A549 (cell line): ENCODE data around the gene EFCAB11. TPM values are rescaled to one million over a fixed set of nuclear protein-coding genes. Genes with fewer than 3 reads are reported as not detected.

ENCODE experiments used
- ATAC-seq, 2 experiments: fragments of 200-7000 bp in 1 of 2; fragments of >200 bp in 1 of 2; cut with Nextera tagmentation in 1 of 2; cut with Tn5 transposase in 1 of 2; 3 replicates each; pipeline versions ENCODE4 v1.8.0 to v1.9.1; 2018 to 2020; ENCODE audit warnings: mild to moderate bottlenecking in 1 of 2, moderate library complexity in 1 of 2
- CTCF ChIA-PET: fragments of 300-600 bp; sonication (Branson Sonifier 250); formaldehyde crosslinking; extraction: SDS; loops from one replicate; lab custom pipeline; 2021; ENCODE audit warnings: antibody characterized with exemption, inconsistent platforms; lab: Yijun Ruan, JAX
- POLR2A ChIA-PET: fragments of 350-600 bp; formaldehyde crosslinking; extraction: SDS; loops from one replicate; lab custom pipeline; 2021; ENCODE audit warnings: antibody characterized with exemption, inconsistent platforms; lab: Yijun Ruan, JAX
- DNase-seq, 2 experiments: peaks; one replicate each; pipeline versions ENCODE4 v3.0.0 to v3.0.0-alpha.2; 2011 to 2016; ENCODE audit warnings: low read depth in 1 of 2, low spot score in 1 of 2
- FAIRE-seq: peaks from 2 replicates; lab custom pipeline; 2011; peaks lifted over from hg19 to GRCh38; lab: Jason Lieb, UNC
- H3K27ac ChIP-seq, 2 experiments: fragments of >200 bp; sonication (Bioruptor Twin); formaldehyde crosslinking; 3 replicates each; pipeline ENCODE4 v1.5.1; 2016 to 2017
- H3K4me1 ChIP-seq: fragments of >200 bp; sonication (Bioruptor Twin); formaldehyde crosslinking; 3 replicates; pipeline ENCODE4 v1.6.1; 2016
- H3K4me2 ChIP-seq: fragments of >200 bp; sonication (Bioruptor Twin); formaldehyde crosslinking; 3 replicates; pipeline ENCODE4 v1.6.1; 2016
- H3K4me3 ChIP-seq: fragments of >200 bp; sonication (Bioruptor Twin); formaldehyde crosslinking; 3 replicates; pipeline ENCODE4 v1.5.1; 2016
- H3K9me3 ChIP-seq: fragments of >200 bp; sonication (Bioruptor Twin); formaldehyde crosslinking; 3 replicates; pipeline ENCODE4 v1.6.1; 2016
- CBX2 ChIP-seq: fragments of 200-600 bp; sonication (generic); IDR thresholded peaks from 2 replicates; pipeline ENCODE4 v1.6.1; 2016; ENCODE audit warnings: low read depth, mild to moderate bottlenecking, borderline replicate concordance
- CBX8 ChIP-seq: fragments of 200-600 bp; sonication (generic); IDR thresholded peaks from 2 replicates; pipeline ENCODE4 v1.6.1; 2016
- EHF ChIP-seq: fragments of 250-450 bp; sonication (Bioruptor Pico); IDR thresholded peaks from 2 replicates; pipeline ENCODE4 v1.5.0; 2020; ENCODE audit warnings: mild to moderate bottlenecking
- FOSL2 ChIP-seq, 2 experiments: fragments of 450-650 bp in 1 of 2; fragments of >200 bp in 1 of 2; sonication (Bioruptor Twin) in 1 of 2; formaldehyde crosslinking; IDR thresholded peaks; 2 replicates each; pipeline versions ENCODE4 v1.5.0 to v1.6.1; 2016 to 2020; ENCODE audit warnings: mild to moderate bottlenecking in 1 of 2, moderate library complexity in 1 of 2
- FOXS1 ChIP-seq: fragments of 250-450 bp; sonication (Bioruptor Pico); IDR thresholded peaks from 2 replicates; pipeline ENCODE4 v1.5.0; 2020; ENCODE audit warnings: mild to moderate bottlenecking, moderate library complexity
- HDAC2 ChIP-seq: fragments of 200-600 bp; sonication (generic); IDR thresholded peaks from 2 replicates; pipeline ENCODE4 v1.6.1; 2016
- HEYL ChIP-seq: fragments of 250-450 bp; sonication (Bioruptor Pico); IDR thresholded peaks from 2 replicates; pipeline ENCODE4 v1.8.0; 2021; ENCODE audit warnings: mild to moderate bottlenecking, moderate library complexity
- HOXA7 ChIP-seq: fragments of 250-450 bp; sonication (Bioruptor Pico); IDR thresholded peaks from 2 replicates; pipeline ENCODE4 v1.5.0; 2020; ENCODE audit warnings: mild to moderate bottlenecking, moderate library complexity
- HOXB13 ChIP-seq: fragments of 250-450 bp; sonication (Bioruptor Pico); IDR thresholded peaks from 2 replicates; pipeline ENCODE4 v1.5.0; 2020; ENCODE audit warnings: low read depth, mild to moderate bottlenecking, moderate library complexity
- HOXB5 ChIP-seq: fragments of 250-450 bp; sonication (Bioruptor Pico); IDR thresholded peaks from 2 replicates; pipeline ENCODE4 v1.5.0; 2020; ENCODE audit warnings: mild to moderate bottlenecking, moderate library complexity
- JUN ChIP-seq, 2 experiments: fragments of >200 bp; sonication (Bioruptor Twin); formaldehyde crosslinking; IDR thresholded peaks; 2 replicates in 1 of 2; 3 replicates in 1 of 2; pipeline ENCODE4 v1.6.1; 2016 to 2017
- KDM1A ChIP-seq: fragments of 200-600 bp; sonication (generic); IDR thresholded peaks from 2 replicates; pipeline ENCODE4 v1.6.1; 2016; ENCODE audit warnings: low read depth, mild to moderate bottlenecking
- KDM5A ChIP-seq: fragments of 200-600 bp; sonication (generic); IDR thresholded peaks from 2 replicates; pipeline ENCODE4 v1.6.1; 2016; ENCODE audit warnings: antibody characterized with exemption, mild to moderate bottlenecking
- MAFK ChIP-seq: fragments of 450-650 bp; IDR thresholded peaks from 2 replicates; pipeline ENCODE4 v1.6.1; 2014; ENCODE audit not compliant: partially characterized antibody
- MYC ChIP-seq: IDR thresholded peaks from 2 replicates; pipeline ENCODE4 v1.6.1; 2012; ENCODE audit warnings: mild to moderate bottlenecking, inconsistent platforms, low read length, improper control_type of control experiment, borderline replicate concordance
- NFE2L2 ChIP-seq: fragments of 150-350 bp; conservative IDR thresholded peaks from 2 replicates; pipeline ENCODE4 v1.6.1; 2014; ENCODE audit warnings: low read length
- NPAS2 ChIP-seq: fragments of 250-450 bp; sonication (Bioruptor Pico); IDR thresholded peaks from 2 replicates; pipeline ENCODE4 v1.8.0; 2022; ENCODE audit warnings: mild to moderate bottlenecking, moderate library complexity, borderline replicate concordance
- RAD21 ChIP-seq, 2 experiments: fragments of >200 bp in 1 of 2; sonication (Bioruptor Twin) in 1 of 2; formaldehyde crosslinking in 1 of 2; IDR thresholded peaks in 1 of 2; conservative IDR thresholded peaks in 1 of 2; 2 replicates in 1 of 2; 3 replicates in 1 of 2; pipeline ENCODE4 v1.6.1; 2012 to 2018; ENCODE audit warnings: inconsistent platforms in 1 of 2
- RARB ChIP-seq: fragments of 250-450 bp; sonication (Bioruptor Pico); IDR thresholded peaks from 2 replicates; pipeline ENCODE4 v1.8.0; 2021; ENCODE audit warnings: mild to moderate bottlenecking, moderate library complexity
- RCOR1 ChIP-seq: fragments of 150-350 bp; IDR thresholded peaks from 2 replicates; pipeline ENCODE4 v1.6.1; 2014; ENCODE audit warnings: antibody characterized with exemption, low read length, low read depth
- RFX5 ChIP-seq: fragments of 450-650 bp; IDR thresholded peaks from 2 replicates; pipeline ENCODE4 v1.7.1; 2014; ENCODE audit warnings: antibody characterized with exemption, mild to moderate bottlenecking, moderate library complexity
- RNF2 ChIP-seq: fragments of 200-600 bp; sonication (generic); IDR thresholded peaks from 2 replicates; pipeline ENCODE4 v1.6.1; 2016; ENCODE audit warnings: low read depth, mild to moderate bottlenecking, antibody characterized with exemption, moderate library complexity, borderline replicate concordance
- SREBF2 ChIP-seq: fragments of 450-650 bp; IDR thresholded peaks from 2 replicates; pipeline ENCODE4 v1.6.1; 2014; ENCODE audit warnings: mild to moderate bottlenecking, moderate library complexity
- ZC3H11A ChIP-seq: fragments of 450-650 bp; IDR thresholded peaks from 2 replicates; pipeline ENCODE4 v1.6.1; 2014; ENCODE audit warnings: antibody characterized with exemption, mild to moderate bottlenecking
- ZFP36 ChIP-seq: fragments of 450-650 bp; IDR thresholded peaks from 2 replicates; pipeline ENCODE4 v1.6.1; 2014; ENCODE audit warnings: borderline replicate concordance; ENCODE audit not compliant: partially characterized antibody
- ZSCAN20 ChIP-seq: fragments of 250-450 bp; sonication (Bioruptor Pico); IDR thresholded peaks from 2 replicates; pipeline ENCODE4 v1.8.0; 2022; ENCODE audit warnings: mild to moderate bottlenecking, moderate library complexity
- WGBS: methylation state at CpG from one replicate; pipeline ENCODE4 v1.1.6; 2017; ENCODE audit errors: missing lambda C conversion rate; 5-methylcytosine and 5-hydroxymethylcytosine counted together
- polyA plus RNA-seq, 4 experiments: library from polyadenylated mRNA; depleted of rRNA in 3 of 4; stranded (reverse); fragments of >200 nt; fragmentation: RNase III in 1 of 4; extraction: RNeasy Plus Mini Kit Qiagen cat#74134 plus additional on column Dnase treatment in 1 of 4; gene quantifications; 2 replicates in 3 of 4; 3 replicates in 1 of 4; pipeline ENCODE4 v1.2.3, GENCODE V29; 2011 to 2017
- TF ChIP-seq, protein P1 (sequence below): fragments of 250-450 bp; sonication (Bioruptor Pico); IDR thresholded peaks from 2 replicates; pipeline ENCODE4 v1.5.0; 2020; ENCODE audit warnings: low read depth, mild to moderate bottlenecking, moderate library complexity
- TF ChIP-seq, protein P2 (sequence below): IDR thresholded peaks from 2 replicates; pipeline ENCODE4 v1.6.1; 2012; ENCODE audit warnings: low read depth, borderline replicate concordance
- TF ChIP-seq, protein P3 (sequence below): fragments of >200 bp; sonication (Bioruptor Twin); formaldehyde crosslinking; IDR thresholded peaks from 2 replicates; pipeline ENCODE4 v1.6.1; 2016
- TF ChIP-seq, protein P4 (sequence below): IDR thresholded peaks from 2 replicates; pipeline ENCODE4 v1.6.1; 2012

EFCAB11 gene
- polyA plus RNA-seq, 2 of the 4 experiments (the other 2 are of a cell fraction), result 18.8 to 19.6 TPM

DNA sequence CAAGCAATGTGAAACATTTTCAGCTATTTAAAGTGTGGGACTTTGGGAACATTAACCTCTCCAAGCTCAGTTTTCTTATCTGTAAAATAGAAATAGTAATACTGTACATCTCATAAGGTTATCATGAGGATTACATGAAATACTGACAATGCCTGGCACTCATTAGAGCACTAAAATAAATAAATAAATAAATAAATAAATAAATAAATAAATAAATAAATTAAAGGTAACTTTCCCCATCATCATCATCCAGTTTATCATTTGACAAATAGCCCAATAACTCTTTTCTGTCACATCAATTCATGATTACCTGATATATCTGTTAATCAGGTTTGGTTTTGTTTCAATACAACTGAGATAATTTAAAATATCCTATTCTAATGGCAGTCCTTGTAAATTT lies 48.5 kb downstream of the EFCAB11 start:
- peak; percentile 97 for TF ChIP-seq ZC3H11A
- TF ChIP-seq ZFP36, result no peak
- TF ChIP-seq RNF2, result no peak
- TF ChIP-seq NPAS2 (CRISPR knock-in tag), result no peak
- TF ChIP-seq JUN (IDR thresholded peaks at IDR 0.05), result no peak
- DNase-seq (no peak), FAIRE-seq (no peak), ATAC-seq (no peak)
- peaks cover 6% of the 10 kb centered on the region; the same call in 2 of the 3 replicates for H3K4me1 ChIP-seq
- H3K4me2 ChIP-seq, result no peak overlapping the region
- no peaks in the 10 kb centered on the region for H3K9me3 ChIP-seq
- no peak overlapping the region for H3K4me3 ChIP-seq
- ChIA-PET CTCF (no interaction called here), POLR2A (no interaction called here)
- no peak overlapping the region for H3K27ac ChIP-seq

DNA sequence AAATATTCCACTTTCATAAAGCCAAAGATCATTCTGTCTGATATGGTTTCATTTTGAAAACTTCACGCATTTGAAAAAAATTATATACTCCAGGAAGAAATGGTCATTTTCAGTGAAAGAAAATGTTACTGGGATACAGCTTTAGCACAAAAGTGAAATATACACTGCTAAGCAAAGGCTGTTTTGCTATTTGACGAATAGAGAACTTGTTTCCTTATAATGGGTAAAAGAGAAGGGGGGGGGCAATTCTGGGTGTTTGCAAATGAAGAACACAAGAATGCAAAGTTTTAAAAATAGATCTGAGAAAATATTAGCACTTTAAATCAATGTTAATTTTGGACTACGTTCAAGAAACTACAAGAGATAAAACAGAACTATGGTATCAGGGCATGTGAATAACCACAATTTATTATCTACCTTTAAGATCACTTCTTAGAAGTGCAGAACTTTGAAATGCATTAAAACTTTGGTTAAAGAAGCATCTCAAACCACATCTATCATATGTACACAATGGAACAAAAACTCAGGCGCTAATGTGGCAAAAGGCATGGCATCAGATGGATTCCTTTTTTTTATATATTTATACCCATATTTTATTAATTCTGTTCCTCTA lies 51.1 kb downstream of the EFCAB11 start:
- H3K4me2 ChIP-seq, result no peak overlapping the region
- ATAC-seq, result no peak
- H3K4me1 ChIP-seq, result no peaks in the 10 kb centered on the region
- CTCF ChIA-PET, result no interaction called here
- DNase-seq, result no peak
- TF ChIP-seq FOSL2 (IDR thresholded peaks at IDR 0.05), result no peak
- TF ChIP-seq FOSL2 (CRISPR knock-in tag; IDR thresholded peaks at IDR 0.05), result no peak
- TF ChIP-seq RAD21 (conservative IDR thresholded peaks at IDR 0.05 in 1 of 2, IDR thresholded peaks at IDR 0.05 in 1 of 2), result no peak
- TF ChIP-seq KDM1A, result no peak
- TF ChIP-seq, protein P1, sequence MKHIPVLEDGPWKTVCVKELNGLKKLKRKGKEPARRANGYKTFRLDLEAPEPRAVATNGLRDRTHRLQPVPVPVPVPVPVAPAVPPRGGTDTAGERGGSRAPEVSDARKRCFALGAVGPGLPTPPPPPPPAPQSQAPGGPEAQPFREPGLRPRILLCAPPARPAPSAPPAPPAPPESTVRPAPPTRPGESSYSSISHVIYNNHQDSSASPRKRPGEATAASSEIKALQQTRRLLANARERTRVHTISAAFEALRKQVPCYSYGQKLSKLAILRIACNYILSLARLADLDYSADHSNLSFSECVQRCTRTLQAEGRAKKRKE, result no peak
- TF ChIP-seq HEYL (CRISPR knock-in tag), result no peak
- no peak for TF ChIP-seq EHF
- no peak for TF ChIP-seq CBX8
- no peak for TF ChIP-seq NFE2L2
- TF ChIP-seq, protein P2, sequence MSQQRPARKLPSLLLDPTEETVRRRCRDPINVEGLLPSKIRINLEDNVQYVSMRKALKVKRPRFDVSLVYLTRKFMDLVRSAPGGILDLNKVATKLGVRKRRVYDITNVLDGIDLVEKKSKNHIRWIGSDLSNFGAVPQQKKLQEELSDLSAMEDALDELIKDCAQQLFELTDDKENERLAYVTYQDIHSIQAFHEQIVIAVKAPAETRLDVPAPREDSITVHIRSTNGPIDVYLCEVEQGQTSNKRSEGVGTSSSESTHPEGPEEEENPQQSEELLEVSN, result no peak
- TF ChIP-seq ZC3H11A, result no peak
- no peak for TF ChIP-seq RFX5
- TF ChIP-seq HOXA7 (CRISPR knock-in tag), result no peak
- no peak for TF ChIP-seq ZSCAN20
- TF ChIP-seq, all 56 proteins: peak for 0
- H3K4me3 ChIP-seq, result no peak overlapping the region
- H3K27ac ChIP-seq, result no peak overlapping the region
- no peak for FAIRE-seq
- H3K9me3 ChIP-seq, result no peaks in the 10 kb centered on the region
- POLR2A ChIA-PET, result no interaction called here
- 64% methylated on average over 4 of the region's 4 CpGs for WGBS

DNA sequence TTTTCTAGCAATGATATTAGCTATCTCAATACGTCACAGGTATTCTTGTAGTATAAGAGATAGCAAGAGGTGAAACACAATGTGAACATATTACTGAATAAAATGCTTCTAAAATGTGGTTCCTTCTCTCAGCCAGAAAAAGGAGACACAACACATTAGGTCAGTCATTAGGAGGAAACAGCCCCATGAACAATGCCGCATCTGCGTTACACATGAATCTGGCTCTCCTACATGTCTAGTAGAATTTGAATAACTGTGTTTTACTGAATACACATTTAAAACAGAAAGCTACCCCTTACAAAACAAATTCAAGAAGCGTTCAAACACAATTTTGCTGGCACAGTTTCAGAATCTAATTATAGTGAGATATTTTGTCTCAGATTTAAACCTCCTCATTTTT lies 51.6 kb downstream of the EFCAB11 start:
- CTCF ChIA-PET, result no interaction called here
- no peak for FAIRE-seq

More for the DNA sequence above, 51.6 kb downstream of the EFCAB11 start:
- POLR2A ChIA-PET, result no interaction called here
- Histone ChIP-seq H3K4me3 (no peak overlapping the region), H3K4me2 (no peak overlapping the region), H3K9me3 (no peaks in the 10 kb centered on the region), H3K4me1 (no peaks in the 10 kb centered on the region), H3K27ac (no peak overlapping the region)
- TF ChIP-seq CBX8 (no peak), ZC3H11A (no peak), HOXB5 (CRISPR knock-in tag) (no peak), FOXS1 (CRISPR knock-in tag) (no peak), RARB (CRISPR knock-in tag) (no peak), HDAC2 (no peak), MYC (no peak), HOXB13 (CRISPR knock-in tag) (no peak), KDM5A (no peak), RCOR1 (no peak), NFE2L2 (no peak), SREBF2 (no peak), MAFK (no peak), CBX2 (no peak)
- TF ChIP-seq, protein P3, sequence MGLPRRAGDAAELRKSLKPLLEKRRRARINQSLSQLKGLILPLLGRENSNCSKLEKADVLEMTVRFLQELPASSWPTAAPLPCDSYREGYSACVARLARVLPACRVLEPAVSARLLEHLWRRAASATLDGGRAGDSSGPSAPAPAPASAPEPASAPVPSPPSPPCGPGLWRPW, result no peak
- TF ChIP-seq, protein P4, sequence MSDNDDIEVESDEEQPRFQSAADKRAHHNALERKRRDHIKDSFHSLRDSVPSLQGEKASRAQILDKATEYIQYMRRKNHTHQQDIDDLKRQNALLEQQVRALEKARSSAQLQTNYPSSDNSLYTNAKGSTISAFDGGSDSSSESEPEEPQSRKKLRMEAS, result no peak
- DNase-seq (no peak), ATAC-seq (no peak)
- WGBS, result 79% methylated on average over 4 of the region's 4 CpGs
